ENCODE data around the gene FGF11.

FGF11 gene

GRCh38 chr17:7478276-7479212 lies 39.2 kb downstream of the FGF11 start (continued):
- no peak for TF ChIP-seq ZNF146 (tag by site-specific recombination; IDR thresholded peaks at IDR 0.05)
- TF ChIP-seq ZNF274 (IDR thresholded peaks at IDR 0.05; ENCODE audit: low read length), result no peak
- TF ChIP-seq ZNF274 (tag by site-specific recombination; IDR thresholded peaks at IDR 0.05; ENCODE audit: borderline replicate concordance), result no peak
- TF ChIP-seq ZNF792 (tag by site-specific recombination; IDR thresholded peaks at IDR 0.05), result no peak
- peak; percentile 50; the same call in 1 of the 2 replicates for TF ChIP-seq ZNF391 (tag by site-specific recombination; IDR thresholded peaks at IDR 0.05; ENCODE audit: borderline replicate concordance, low read depth)
- no peak for TF ChIP-seq SCRT1 (tag by site-specific recombination; IDR thresholded peaks at IDR 0.05; ENCODE audit: borderline replicate concordance)
- TF ChIP-seq ZNF394 (tag by site-specific recombination; IDR thresholded peaks at IDR 0.05; ENCODE audit: borderline replicate concordance), result no peak
- TF ChIP-seq ZNF76 (tag by site-specific recombination; IDR thresholded peaks at IDR 0.05; ENCODE audit: borderline replicate concordance, low read depth), result peak; percentile 33; the same call in 1 of the 2 replicates
- TF ChIP-seq ZNF239 (tag by site-specific recombination; IDR thresholded peaks at IDR 0.05), result no peak
- TF ChIP-seq ZXDB (tag by site-specific recombination; IDR thresholded peaks at IDR 0.05), result no peak
- TF ChIP-seq ZNF366 (tag by site-specific recombination; conservative IDR thresholded peaks at IDR 0.05), result no peak
- no peak for TF ChIP-seq ZSCAN18 (tag by site-specific recombination; IDR thresholded peaks at IDR 0.05)
- TF ChIP-seq FEZF1 (tag by site-specific recombination; IDR thresholded peaks at IDR 0.05), result no peak
- no peak for TF ChIP-seq BCL11A (tag by site-specific recombination; IDR thresholded peaks at IDR 0.05; ENCODE audit: low read depth)

GRCh38 chr17:7479213-7480088 lies 40.1 kb downstream of the FGF11 start, which contains the start of gene ZBTB4:
Gene ZBTB4 (minus strand): TSS chr17:7479631. CDS start chr17:7466801, 12,830 bp downstream.
- Histone ChIP-seq H3K4me3 (ENCODE audit: low read depth, low read length) (peak within 1 kb of the TSS; percentile 72), H3K36me3 (ENCODE audit: control insufficient read depth in 2 of 2, insufficient read depth in 1 of 2, low read length in 2 of 2) (no peaks in the 10 kb centered on the region; a peak in 1 of 3 replicates), H3K4me1 (ENCODE audit: control insufficient read depth, insufficient read depth, low read length) (peaks cover 20% of the 10 kb centered on the region), H3K27ac (ENCODE audit: extremely low read depth, low read depth, low read length) (peak within 1 kb of the TSS; percentile 97), H3K9me3 (ENCODE audit: control insufficient read depth, insufficient read depth, low read depth, low read length) (no peaks in the 10 kb centered on the region)
- CTCF ChIA-PET, result interaction anchor here (0.6 to 3.4 kb wide), 6 partner anchors 8 to 421 kb away, joined by 3 to 14 read pairs (median 5); partner anchors contain the start of gene NEURL4
- POLR2A ChIA-PET, result interaction anchor here (0.5 to 3.9 kb wide), 16 partner anchors 9 to 207 kb away, joined by 3 to 27 read pairs (median 4); partner anchors contain the start of genes CHRNB1, NEURL4, TMEM256 and TP53
- TF ChIP-seq ZNF677 (tag by site-specific recombination; IDR thresholded peaks at IDR 0.05) (no peak), ZNF544 (tag by site-specific recombination; IDR thresholded peaks at IDR 0.05) (no peak), ZNF302 (tag by site-specific recombination; IDR thresholded peaks at IDR 0.05; ENCODE audit: low read depth) (no peak), ZNF704 (tag by site-specific recombination; IDR thresholded peaks at IDR 0.05) (no peak), PRDM10 (tag by site-specific recombination; IDR thresholded peaks at IDR 0.05) (no peak), SCRT1 (tag by site-specific recombination; IDR thresholded peaks at IDR 0.05; ENCODE audit: borderline replicate concordance) (no peak), ZSCAN23 (tag by site-specific recombination; IDR thresholded peaks at IDR 0.05) (no peak), ZNF658 (tag by site-specific recombination; IDR thresholded peaks at IDR 0.05) (no peak), ZNF426 (tag by site-specific recombination; IDR thresholded peaks at IDR 0.05) (no peak), REST (tag by site-specific recombination; IDR thresholded peaks at IDR 0.05) (0 out of 2 replicates have a peak, but pooled peaks have one; percentile 28), SP2 (tag by site-specific recombination; IDR thresholded peaks at IDR 0.05) (no peak)
